Nephron (organoid): ENCODE data around the gene TOP3B.

ENCODE experiments used
- H3K27ac Mint-ChIP-seq, 3 experiments: 2 replicates each; pipeline ENCODE4 v1.8.0; 2020; ENCODE audit warnings: mixed read lengths in 3 of 3, mild to moderate bottlenecking in 2 of 3, moderate library complexity in 1 of 3
- H3K27me3 Mint-ChIP-seq: 2 replicates; pipeline ENCODE4 v1.8.0; 2021; ENCODE audit warnings: low read depth, mild to moderate bottlenecking, moderate library complexity, mixed read lengths
- H3K36me3 Mint-ChIP-seq: 2 replicates; pipeline ENCODE4 v1.8.0; 2020; ENCODE audit warnings: low read depth, mixed read lengths
- H3K4me1 Mint-ChIP-seq: 2 replicates; pipeline ENCODE4 v1.8.0; 2020; ENCODE audit warnings: mixed read lengths
- H3K4me3 Mint-ChIP-seq, 3 experiments: 2 replicates each; pipeline ENCODE4 v1.8.0; 2020; ENCODE audit warnings: mild to moderate bottlenecking in 3 of 3, mixed read lengths in 3 of 3, moderate library complexity in 2 of 3
- H3K9me3 Mint-ChIP-seq: 2 replicates; pipeline ENCODE4 v1.8.0; 2020; ENCODE audit warnings: mixed read lengths
- CTCF ChIP-seq, 3 experiments: fragments of 200-600 bp; sonication (generic); IDR thresholded peaks; one replicate each; pipeline ENCODE4 v1.5.0; 2021; ENCODE audit warnings: antibody characterized with exemption in 3 of 3; ENCODE audit not compliant: unreplicated experiment in 3 of 3

Gene TOP3B

GRCh38 chr22:21996175-21996720 lies 13.7 kb upstream of the TOP3B start:
- H3K4me3 Mint-ChIP-seq = no peak overlapping the region
- peaks cover 50% of the 10 kb centered on the region for H3K27me3 Mint-ChIP-seq
- H3K4me1 Mint-ChIP-seq = peaks cover under 1% of the 10 kb centered on the region
- no peaks in the 10 kb centered on the region for H3K9me3 Mint-ChIP-seq
- H3K36me3 Mint-ChIP-seq = no peaks in the 10 kb centered on the region
- H3K27ac Mint-ChIP-seq = no peak overlapping the region
- TF ChIP-seq CTCF (IDR thresholded peaks at IDR 0.05; ENCODE audit: unreplicated experiment in 3 of 3) = no peak

GRCh38 chr22:21995660-21996059 lies 13.1 kb upstream of the TOP3B start:
- no peak for TF ChIP-seq CTCF (IDR thresholded peaks at IDR 0.05; ENCODE audit: unreplicated experiment in 3 of 3)
- H3K9me3 Mint-ChIP-seq = no peaks in the 10 kb centered on the region
- peaks cover 46% of the 10 kb centered on the region for H3K27me3 Mint-ChIP-seq
- H3K27ac Mint-ChIP-seq = no peak overlapping the region
- no peak overlapping the region for H3K4me3 Mint-ChIP-seq
- H3K36me3 Mint-ChIP-seq = no peaks in the 10 kb centered on the region
- H3K4me1 Mint-ChIP-seq = peaks cover 6% of the 10 kb centered on the region

GRCh38 chr22:21994881-21995444 lies 12.4 kb upstream of the TOP3B start:
- H3K9me3 Mint-ChIP-seq = no peaks in the 10 kb centered on the region
- no peaks in the 10 kb centered on the region for H3K36me3 Mint-ChIP-seq
- peaks cover 46% of the 10 kb centered on the region for H3K27me3 Mint-ChIP-seq
- no peak overlapping the region for H3K4me3 Mint-ChIP-seq
- TF ChIP-seq CTCF (IDR thresholded peaks at IDR 0.05; ENCODE audit: unreplicated experiment in 3 of 3) = no peak
- H3K27ac Mint-ChIP-seq = no peak overlapping the region
- H3K4me1 Mint-ChIP-seq = peaks cover 11% of the 10 kb centered on the region

GRCh38 chr22:21992593-21993237 lies 10.1 kb upstream of the TOP3B start:
- Mint-ChIP-seq H3K27ac (no peak overlapping the region), H3K36me3 (no peaks in the 10 kb centered on the region), H3K27me3 (peaks cover 43% of the 10 kb centered on the region), H3K9me3 (no peaks in the 10 kb centered on the region), H3K4me3 (no peak overlapping the region), H3K4me1 (peaks cover 23% of the 10 kb centered on the region)
- no peak for TF ChIP-seq CTCF (IDR thresholded peaks at IDR 0.05; ENCODE audit: unreplicated experiment in 3 of 3)

GRCh38 chr22:21991774-21992173 lies 9.2 kb upstream of the TOP3B start:
- Mint-ChIP-seq H3K4me1 (peaks cover 23% of the 10 kb centered on the region), H3K36me3 (no peaks in the 10 kb centered on the region), H3K9me3 (no peaks in the 10 kb centered on the region), H3K4me3 (no peak overlapping the region), H3K27ac (no peak overlapping the region), H3K27me3 (peaks cover 39% of the 10 kb centered on the region)
- no peak for TF ChIP-seq CTCF (IDR thresholded peaks at IDR 0.05; ENCODE audit: unreplicated experiment in 3 of 3)

- H3K27me3 Mint-ChIP-seq = peaks cover 39% of the 10 kb centered on the region
- H3K4me3 Mint-ChIP-seq = no peak overlapping the region
- no peaks in the 10 kb centered on the region for H3K9me3 Mint-ChIP-seq
- H3K36me3 Mint-ChIP-seq = no peaks in the 10 kb centered on the region
- H3K4me1 Mint-ChIP-seq = peaks cover 23% of the 10 kb centered on the region
- TF ChIP-seq CTCF (IDR thresholded peaks at IDR 0.05; ENCODE audit: unreplicated experiment in 3 of 3) = no peak
- H3K27ac Mint-ChIP-seq = no peak overlapping the region
These were observed 8.7 kb upstream of the TOP3B start for GRCh38 chr22:21991304-21991596.
